GM18867 (cell line): ENCODE results near the gene F5.

Experiments used
- ATAC-seq: cut with Tn5 transposase; IDR thresholded peaks from one replicate; pipeline ENCODE4 v1.9.1; 2021; ENCODE audit warnings: mild to moderate bottlenecking, moderate library complexity; ENCODE audit not compliant: unreplicated experiment

The F5 gene

GRCh38 chr1:169546087-169546995 lies 39.9 kb downstream of the F5 start:
- ATAC-seq: peak; percentile 84

- ATAC-seq: no peak
Measured at GRCh38 chr1:169545472-169545871, 40.8 kb downstream of the F5 start.

GRCh38 chr1:169538998-169539871 lies 47.0 kb downstream of the F5 start:
- no peak for ATAC-seq

- no peak for ATAC-seq
Measured at GRCh38 chr1:169534653-169535052, 51.6 kb downstream of the F5 start.

GRCh38 chr1:169533528-169534190 lies 52.6 kb downstream of the F5 start:
- peak; percentile 87 for ATAC-seq

GRCh38 chr1:169530448-169530847 lies 55.8 kb downstream of the F5 start:
- no peak for ATAC-seq

- ATAC-seq: peak; percentile 32
Measured at GRCh38 chr1:169529068-169529642, 57.1 kb downstream of the F5 start.

GRCh38 chr1:169528215-169529067 lies 57.8 kb downstream of the F5 start:
- ATAC-seq: peak; percentile 49

- ATAC-seq: no peak
Measured at GRCh38 chr1:169527451-169528214, 58.6 kb downstream of the F5 start.

- ATAC-seq: no peak
Measured at GRCh38 chr1:169527001-169527400, 59.3 kb downstream of the F5 start.

- ATAC-seq: no peak
Measured at GRCh38 chr1:169526120-169526832, 60.0 kb downstream of the F5 start.

- no peak for ATAC-seq
Measured at GRCh38 chr1:169525391-169525790, 60.9 kb downstream of the F5 start.

GRCh38 chr1:169523904-169524303 lies 62.4 kb downstream of the F5 start:
- no peak for ATAC-seq

GRCh38 chr1:169521226-169521625 lies 65.1 kb downstream of the F5 start:
- ATAC-seq: no peak

GRCh38 chr1:169517558-169518186 lies 68.6 kb downstream of the F5 start:
- ATAC-seq: no peak

GRCh38 chr1:169515641-169516040 lies 70.6 kb downstream of the F5 start:
- no peak for ATAC-seq

GRCh38 chr1:169514566-169515270 lies 71.6 kb downstream of the F5 start:
- no peak for ATAC-seq
